MV-4-11 (cell line): ENCODE results near the gene C11orf58.
A peak's percentile ranks its signal among the peaks of the same experiment; 100 is the strongest.

Source experiments
- DNase-seq: peaks from one replicate; lab custom pipeline; 2025; lab: John Stamatoyannopoulos, UW

Gene C11orf58

GRCh38 chr11:16767957-16768356 is 29.5 kb downstream of the C11orf58 start:
- DNase-seq, result no peak

- no peak for DNase-seq
Measured at GRCh38 chr11:16769386-16769785, 30.9 kb downstream of the C11orf58 start.

DNA sequence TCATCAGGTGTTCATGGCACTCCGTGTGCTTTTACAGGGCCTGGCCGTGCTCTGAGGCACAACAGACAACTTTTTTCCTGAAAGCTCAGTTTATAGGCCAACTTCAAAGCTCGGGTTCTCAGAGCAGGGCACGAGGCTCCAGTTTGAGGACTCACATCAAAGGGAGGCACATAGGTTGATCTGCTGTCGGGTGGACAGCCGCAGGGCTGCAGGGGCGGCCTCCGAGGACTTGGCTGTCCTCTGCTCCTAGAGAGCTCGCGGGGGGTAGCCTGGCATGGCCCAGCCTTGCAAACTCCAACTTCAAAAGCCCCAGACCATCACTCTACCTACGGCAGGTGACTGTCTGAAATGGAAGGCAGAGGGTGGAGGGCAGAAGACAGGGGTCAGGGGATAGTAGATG is 31.6 kb downstream of the C11orf58 start:
- no peak for DNase-seq

- no peak for DNase-seq
Measured at GRCh38 chr11:16771350-16772140, 33.1 kb downstream of the C11orf58 start.

DNA sequence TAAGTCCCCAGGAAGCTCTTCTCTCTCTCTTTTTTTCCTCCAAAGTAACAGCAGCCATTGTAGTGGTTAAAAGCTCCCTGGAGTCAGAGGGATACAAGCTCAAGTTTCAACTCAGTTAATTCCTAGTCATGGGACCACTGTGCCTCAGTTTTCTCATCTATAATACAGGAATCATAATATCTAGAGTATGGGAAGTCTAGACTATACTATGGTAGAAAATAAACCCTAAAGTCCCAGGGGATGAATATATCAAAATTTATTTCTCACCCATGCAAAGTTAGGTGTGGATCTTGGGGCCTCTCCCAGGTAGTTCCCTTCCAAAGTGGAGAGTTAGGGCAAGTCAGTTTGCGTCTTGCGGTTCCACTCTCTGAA is 33.7 kb downstream of the C11orf58 start:
- no peak for DNase-seq

- no peak for DNase-seq
Measured at GRCh38 chr11:16773981-16774935, 35.8 kb downstream of the C11orf58 start.

GRCh38 chr11:16774936-16775613 is 36.6 kb downstream of the C11orf58 start:
- DNase-seq, result no peak

DNA sequence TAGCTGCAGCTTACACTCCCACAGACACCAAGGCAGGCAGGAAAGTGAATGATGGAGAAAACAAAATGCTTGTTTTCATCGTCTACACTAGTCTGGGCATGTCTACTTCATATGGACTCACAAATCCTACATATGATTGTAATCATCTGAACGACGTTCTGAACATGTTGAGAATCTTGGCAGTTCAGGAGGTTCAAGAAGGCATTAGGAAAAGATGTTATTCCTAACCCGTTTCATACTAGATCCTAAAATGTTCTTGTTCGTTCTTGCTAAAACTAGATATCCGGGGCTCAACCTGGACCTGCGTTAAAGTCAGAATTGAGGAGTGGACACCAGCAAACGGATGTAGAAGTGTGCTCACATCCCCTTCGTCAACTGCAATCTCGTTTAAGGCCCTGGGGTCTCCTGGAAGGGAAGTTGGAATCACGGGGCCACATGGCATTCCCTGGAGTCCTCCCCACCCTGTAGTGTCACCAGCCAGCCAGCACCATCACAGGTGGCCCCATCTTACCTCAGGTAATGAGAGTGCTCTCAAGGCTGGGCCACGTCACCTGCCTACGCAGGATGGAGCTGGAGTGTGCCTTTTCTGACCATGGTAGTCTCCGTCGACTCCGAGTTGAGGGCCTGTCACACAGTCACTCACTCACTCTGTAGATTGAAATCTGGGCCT is 37.3 kb downstream of the C11orf58 start:
- DNase-seq, result no peak

DNA sequence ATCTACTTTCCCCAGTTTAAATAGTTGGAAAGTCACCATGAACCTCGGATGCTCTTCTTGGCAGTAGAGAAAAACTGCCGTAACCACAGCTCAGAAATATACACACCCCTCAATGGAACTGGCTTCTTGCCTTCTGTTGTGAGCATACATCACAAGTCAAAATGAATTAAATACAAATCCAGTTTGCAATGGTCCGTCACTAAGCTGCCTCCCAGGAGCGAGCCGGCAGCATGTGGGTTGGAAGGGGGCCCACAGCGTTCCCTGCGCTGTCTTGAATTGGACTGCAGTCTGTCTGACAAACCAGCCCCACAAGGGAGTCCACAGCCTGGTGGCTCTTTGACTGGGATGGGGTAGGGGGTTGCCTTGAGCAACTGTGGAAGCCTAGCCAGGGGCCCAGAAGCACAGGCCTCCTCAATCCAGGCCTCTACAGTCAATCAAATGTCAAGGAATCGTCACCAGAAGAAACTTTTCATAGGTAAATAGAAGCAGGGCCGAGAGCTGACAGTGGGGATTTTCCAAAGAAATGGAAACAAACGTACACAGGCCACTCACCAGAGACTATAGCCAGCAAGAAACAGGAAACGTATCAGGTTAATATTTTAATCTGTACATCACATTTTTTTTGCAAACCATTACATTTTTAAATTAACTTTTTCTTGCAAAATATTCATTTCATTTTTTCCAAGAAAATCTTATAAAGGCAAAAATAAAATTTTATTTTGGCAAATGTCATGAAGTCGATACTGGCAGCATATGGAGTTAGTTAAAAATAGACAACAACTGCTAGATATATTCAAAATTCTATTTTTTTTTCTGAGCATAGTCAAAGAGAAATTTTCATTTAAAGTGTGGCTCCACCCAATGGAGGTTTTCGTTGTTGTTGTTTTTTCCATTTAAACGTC is 38.5 kb downstream of the C11orf58 start:
- DNase-seq, result no peak

DNA sequence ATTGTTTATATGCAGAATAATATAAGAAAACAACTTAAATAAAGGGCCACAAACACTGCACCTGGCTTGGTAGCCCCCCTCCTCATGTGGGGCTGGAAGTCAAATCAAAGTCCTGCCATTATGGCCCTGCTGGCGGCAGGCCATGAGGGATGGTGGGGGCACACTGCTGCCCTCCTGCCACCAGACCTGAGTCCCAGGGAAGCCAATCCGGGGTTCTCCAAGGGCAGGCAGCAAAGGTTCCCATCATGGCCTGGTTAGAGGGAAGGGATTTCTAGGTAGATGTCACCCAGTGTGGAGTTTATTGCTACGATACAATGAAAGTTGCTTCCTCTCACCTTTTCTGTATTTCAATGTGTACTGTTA is 39.1 kb downstream of the C11orf58 start:
- no peak for DNase-seq

DNA sequence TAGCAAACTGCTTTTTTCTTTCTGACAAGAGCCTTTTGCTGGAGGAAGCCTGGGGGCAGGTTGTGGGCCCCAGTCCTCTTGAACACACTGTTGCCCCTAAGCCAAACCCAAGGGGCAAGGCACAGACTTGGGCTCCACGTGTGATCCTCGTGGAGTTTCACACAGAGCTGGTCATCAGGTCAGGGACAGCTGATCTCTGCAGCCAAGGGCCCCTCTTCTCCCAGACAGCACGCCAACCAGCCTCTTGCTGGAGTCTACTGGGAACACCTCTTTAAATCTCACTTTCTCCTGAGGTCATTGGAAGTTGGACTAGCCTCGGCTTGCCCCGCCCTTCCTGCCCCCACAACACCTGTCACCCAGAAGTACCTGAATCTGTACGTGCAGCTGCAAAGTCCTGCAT is 39.8 kb downstream of the C11orf58 start:
- no peak for DNase-seq

GRCh38 chr11:16778876-16779275 is 40.4 kb downstream of the C11orf58 start:
- no peak for DNase-seq

- peak; percentile 83 for DNase-seq
Measured at GRCh38 chr11:16779436-16779835, 41.0 kb downstream of the C11orf58 start.

DNA sequence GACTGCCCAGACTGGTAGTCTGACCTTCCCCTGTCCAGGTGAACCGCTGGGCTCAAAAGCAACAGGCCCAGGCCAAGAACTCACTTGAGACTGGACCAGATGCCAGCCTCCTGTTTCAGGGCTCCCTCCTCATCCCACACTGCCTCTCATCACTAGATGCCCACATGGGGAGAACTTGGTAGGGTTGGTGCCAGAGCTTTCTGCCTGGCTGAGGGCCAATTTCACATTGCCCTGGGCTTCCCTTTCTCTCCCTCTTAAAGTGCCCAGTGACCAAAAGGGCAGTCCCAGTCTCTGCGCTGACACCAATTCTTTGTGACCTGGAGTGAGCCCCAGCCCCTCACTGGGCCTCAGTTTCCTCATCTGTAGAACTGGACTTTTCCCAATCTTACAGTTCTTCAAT is 41.7 kb downstream of the C11orf58 start:
- no peak for DNase-seq

DNA sequence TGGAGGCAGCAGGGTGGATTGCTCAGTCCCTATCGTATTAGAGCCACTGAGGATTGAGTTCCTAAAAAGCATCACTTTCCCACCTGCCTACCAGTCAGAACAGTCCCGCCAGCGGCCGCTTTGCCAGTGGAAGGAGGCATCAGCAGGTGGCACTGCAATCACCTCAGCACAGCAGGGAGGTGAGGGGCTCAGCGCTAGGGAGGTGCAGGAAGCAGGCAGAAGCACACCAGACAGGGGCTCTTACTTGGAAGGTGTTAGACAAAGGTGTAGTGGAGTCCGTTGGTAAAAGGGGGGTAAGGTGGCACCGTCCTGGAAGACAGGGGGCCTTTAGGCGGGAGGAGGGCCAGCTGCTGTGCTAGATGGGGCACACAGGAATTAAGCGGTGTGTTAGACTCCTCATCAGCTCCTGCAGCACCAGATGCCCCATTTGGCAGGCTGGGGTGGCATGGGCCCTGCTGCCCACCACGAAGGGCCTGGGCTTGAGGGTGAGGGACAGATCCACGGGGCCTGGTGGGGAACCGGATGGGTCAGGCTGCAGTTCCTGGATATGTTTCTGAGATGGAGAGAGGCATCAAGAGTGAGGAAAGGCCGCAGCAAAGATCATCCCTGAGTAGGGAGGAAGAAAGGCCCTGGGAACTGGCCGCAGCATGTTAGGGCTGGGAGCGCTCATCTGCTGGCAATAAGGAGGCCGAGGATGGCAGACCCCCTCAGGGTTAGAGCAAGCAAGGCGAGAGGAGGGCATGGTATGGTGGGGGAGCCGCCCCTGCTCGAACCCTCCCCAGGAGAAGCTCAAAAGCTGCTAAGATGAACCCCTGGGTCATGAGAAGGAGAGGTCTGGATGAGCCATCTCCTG is 42.5 kb downstream of the C11orf58 start:
- no peak for DNase-seq

GRCh38 chr11:16781936-16782919 is 43.8 kb downstream of the C11orf58 start:
- no peak for DNase-seq

GRCh38 chr11:16783321-16783801 is 44.9 kb downstream of the C11orf58 start:
- DNase-seq, result no peak

GRCh38 chr11:16784097-16784496 is 45.6 kb downstream of the C11orf58 start:
- no peak for DNase-seq

DNA sequence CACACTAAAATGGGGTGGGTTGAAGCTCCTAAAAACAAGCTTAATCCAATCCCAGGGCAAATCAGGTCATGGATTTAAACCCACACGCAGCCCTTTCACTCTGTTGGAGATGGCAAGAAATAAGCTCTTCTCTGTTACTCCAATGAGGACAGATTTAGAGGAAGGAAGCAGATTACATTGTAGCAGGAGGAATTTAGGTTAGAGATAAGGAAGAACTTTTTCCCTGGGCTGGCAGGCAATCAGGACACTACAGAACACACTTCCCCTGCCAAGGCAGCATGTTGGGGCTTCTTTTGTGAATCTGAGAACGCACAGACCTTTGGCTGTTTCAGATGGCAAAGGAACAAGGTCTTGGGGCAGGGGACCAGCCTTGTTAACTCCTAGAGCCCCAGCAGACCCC is 46.2 kb downstream of the C11orf58 start:
- DNase-seq, result peak; percentile 2
